ENCODE results near the gene VIPAS39. TPM values are rescaled to one million over a fixed set of nuclear protein-coding genes. Genes with fewer than 3 reads are reported as not detected.

Gene VIPAS39
- total RNA-seq, 2 experiments from 2014 or later = 13.9 to 16.8 TPM

GRCh38 chr14:77489041-77489440, 31.6 kb upstream of the VIPAS39 start:
- no peaks in the 10 kb centered on the region for H3K4me1 Mint-ChIP-seq (ENCODE audit: low read depth)
- no peak overlapping the region for H3K4me3 Mint-ChIP-seq
- H3K9me3 Mint-ChIP-seq = no peaks in the 10 kb centered on the region
- ChIA-PET POLR2A (no interaction called here), CTCF (no interaction called here)
- H3K36me3 Mint-ChIP-seq (ENCODE audit: low read depth) = no peaks in the 10 kb centered on the region
- TF ChIP-seq CTCF (IDR thresholded peaks at IDR 0.05) = no peak
- ATAC-seq = no peak
- H3K27ac Mint-ChIP-seq = no peak overlapping the region
- intact Hi-C loops (cut with micrococcal nuclease) = no loop called here
- DNase-seq = no peak
- no peaks in the 10 kb centered on the region for H3K27me3 Mint-ChIP-seq

GRCh38 chr14:77488558-77488957, 31.2 kb upstream of the VIPAS39 start:
- H3K36me3 Mint-ChIP-seq (ENCODE audit: low read depth) = no peaks in the 10 kb centered on the region
- ATAC-seq (no peak), DNase-seq (no peak)
- TF ChIP-seq CTCF (IDR thresholded peaks at IDR 0.05) = no peak
- CTCF ChIA-PET = no interaction called here
- POLR2A ChIA-PET = no interaction called here
- H3K27me3 Mint-ChIP-seq = no peaks in the 10 kb centered on the region
- no peaks in the 10 kb centered on the region for H3K9me3 Mint-ChIP-seq
- H3K4me3 Mint-ChIP-seq = no peak overlapping the region
- H3K4me1 Mint-ChIP-seq (ENCODE audit: low read depth) = no peaks in the 10 kb centered on the region
- intact Hi-C loops (cut with micrococcal nuclease) = no loop called here
- no peak overlapping the region for H3K27ac Mint-ChIP-seq

- ChIA-PET CTCF (no interaction called here), POLR2A (no interaction called here)
- Mint-ChIP-seq H3K27ac (no peak overlapping the region), H3K9me3 (no peaks in the 10 kb centered on the region), H3K4me1 (ENCODE audit: low read depth) (no peaks in the 10 kb centered on the region), H3K4me3 (no peak overlapping the region), H3K36me3 (ENCODE audit: low read depth) (no peaks in the 10 kb centered on the region), H3K27me3 (no peaks in the 10 kb centered on the region)
- no peak for ATAC-seq
- no peak for TF ChIP-seq CTCF (IDR thresholded peaks at IDR 0.05)
- intact Hi-C loops (cut with micrococcal nuclease) = no loop called here
- no peak for DNase-seq
These were observed 28.7 kb upstream of the VIPAS39 start for GRCh38 chr14:77485901-77486678.

GRCh38 chr14:77485256-77485655, 27.9 kb upstream of the VIPAS39 start:
- Mint-ChIP-seq H3K4me3 (no peak overlapping the region), H3K4me1 (ENCODE audit: low read depth) (no peaks in the 10 kb centered on the region), H3K27ac (no peak overlapping the region), H3K27me3 (no peaks in the 10 kb centered on the region), H3K36me3 (ENCODE audit: low read depth) (no peaks in the 10 kb centered on the region), H3K9me3 (no peaks in the 10 kb centered on the region)
- ATAC-seq = no peak
- ChIA-PET POLR2A (no interaction called here), CTCF (no interaction called here)
- no peak for TF ChIP-seq CTCF (IDR thresholded peaks at IDR 0.05)
- DNase-seq = no peak
- intact Hi-C loops (cut with micrococcal nuclease) = no loop called here

- no peak for TF ChIP-seq CTCF (IDR thresholded peaks at IDR 0.05)
- ChIA-PET CTCF (interaction anchor here (0.8 kb wide), 1 partner anchor 23 kb away, joined by 3 read pairs; no protein-coding TSS in a partner anchor), POLR2A (interaction anchor here (1.2 kb wide), 1 partner anchor 24 kb away, joined by 4 read pairs; the partner anchor contains the start of gene AHSA1)
- intact Hi-C loops (cut with micrococcal nuclease) = no loop called here
- ATAC-seq = no peak
- H3K36me3 Mint-ChIP-seq (ENCODE audit: low read depth) = no peaks in the 10 kb centered on the region
- no peak overlapping the region for H3K4me3 Mint-ChIP-seq
- H3K27me3 Mint-ChIP-seq = no peaks in the 10 kb centered on the region
- H3K4me1 Mint-ChIP-seq (ENCODE audit: low read depth) = no peaks in the 10 kb centered on the region
- no peak for DNase-seq
- no peaks in the 10 kb centered on the region for H3K9me3 Mint-ChIP-seq
- H3K27ac Mint-ChIP-seq = no peak overlapping the region
These were observed 25.0 kb upstream of the VIPAS39 start for GRCh38 chr14:77482422-77482821.

Measured in activated CD8-positive, alpha-beta T cell treated with anti-CD3 and anti-CD28 coated beads for 36 hours (primary cell).